ENCODE results near the gene CYP1A2. TPM values are rescaled to one million over a fixed set of nuclear protein-coding genes. Genes with fewer than 3 reads are reported as not detected.

Gene CYP1A2
- total RNA-seq, 4 donors from 2014 or later = not detected

DNA sequence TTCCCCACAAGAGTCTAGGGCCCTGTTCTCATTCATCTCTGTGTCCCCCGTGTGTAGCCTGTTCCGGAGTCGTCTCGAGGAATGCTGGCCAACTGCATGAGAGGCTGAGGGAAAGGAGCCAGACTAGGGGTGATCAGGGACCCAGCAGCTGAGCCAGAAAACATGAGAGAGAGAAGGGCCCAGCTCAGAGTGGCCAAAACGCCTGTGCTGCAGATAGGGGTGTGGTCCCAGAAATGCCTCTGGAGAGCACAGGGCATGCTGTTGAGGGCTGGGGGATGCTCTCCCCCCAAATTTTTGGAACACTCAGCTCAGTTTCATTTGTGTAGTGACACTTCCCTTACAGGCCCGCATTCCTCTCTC is 14.1 kb downstream of the CYP1A2 start:
- TF ChIP-seq POLR2A (IDR thresholded peaks at IDR 0.05) = no peak
- TF ChIP-seq, protein P1, sequence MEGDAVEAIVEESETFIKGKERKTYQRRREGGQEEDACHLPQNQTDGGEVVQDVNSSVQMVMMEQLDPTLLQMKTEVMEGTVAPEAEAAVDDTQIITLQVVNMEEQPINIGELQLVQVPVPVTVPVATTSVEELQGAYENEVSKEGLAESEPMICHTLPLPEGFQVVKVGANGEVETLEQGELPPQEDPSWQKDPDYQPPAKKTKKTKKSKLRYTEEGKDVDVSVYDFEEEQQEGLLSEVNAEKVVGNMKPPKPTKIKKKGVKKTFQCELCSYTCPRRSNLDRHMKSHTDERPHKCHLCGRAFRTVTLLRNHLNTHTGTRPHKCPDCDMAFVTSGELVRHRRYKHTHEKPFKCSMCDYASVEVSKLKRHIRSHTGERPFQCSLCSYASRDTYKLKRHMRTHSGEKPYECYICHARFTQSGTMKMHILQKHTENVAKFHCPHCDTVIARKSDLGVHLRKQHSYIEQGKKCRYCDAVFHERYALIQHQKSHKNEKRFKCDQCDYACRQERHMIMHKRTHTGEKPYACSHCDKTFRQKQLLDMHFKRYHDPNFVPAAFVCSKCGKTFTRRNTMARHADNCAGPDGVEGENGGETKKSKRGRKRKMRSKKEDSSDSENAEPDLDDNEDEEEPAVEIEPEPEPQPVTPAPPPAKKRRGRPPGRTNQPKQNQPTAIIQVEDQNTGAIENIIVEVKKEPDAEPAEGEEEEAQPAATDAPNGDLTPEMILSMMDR (IDR thresholded peaks at IDR 0.05) = no peak
- intact Hi-C loops (cut with DNase I; ENCODE audit: low total_unique reads) = loop anchor here (10.0 kb wide), 1 partner anchor 218 kb away; the partner anchor contains the start of gene ARID3B
- WGBS, 2 donors = 26 to 53% methylated on average over 6 of the region's 6 CpGs
- no peak for DNase-seq (ENCODE audit: low spot score in 2 of 2)
- H3K4me3 ChIP-seq (ENCODE audit: low read depth, poor library complexity, severe bottlenecking) = no peak overlapping the region

DNA sequence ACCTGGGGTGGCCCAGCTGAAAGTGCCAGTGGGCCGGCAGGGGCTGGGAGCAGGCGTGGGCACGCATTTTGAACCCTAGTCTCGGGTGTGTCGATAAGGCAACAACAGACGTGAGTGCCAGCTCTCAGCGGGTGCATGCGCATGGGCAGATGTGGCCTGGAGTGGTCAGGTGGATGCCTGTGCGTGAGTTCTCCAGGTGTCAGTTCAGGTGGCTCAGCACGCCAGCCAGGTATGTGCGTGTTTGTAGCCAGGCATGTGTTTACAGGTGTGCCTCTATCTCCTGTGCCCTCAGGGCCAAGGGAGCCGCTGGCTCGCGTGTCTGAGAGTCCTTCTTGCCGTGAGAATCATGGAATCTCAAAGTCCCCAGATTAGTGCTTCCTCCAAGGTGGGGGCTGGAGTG is 14.8 kb downstream of the CYP1A2 start:
- DNase-seq (ENCODE audit: low spot score in 2 of 2) = no peak
- TF ChIP-seq POLR2A (IDR thresholded peaks at IDR 0.05) = no peak
- TF ChIP-seq, protein P1 (IDR thresholded peaks at IDR 0.05) = no peak
- H3K4me3 ChIP-seq (ENCODE audit: low read depth, poor library complexity, severe bottlenecking) = no peak overlapping the region
- intact Hi-C loops (cut with DNase I; ENCODE audit: low total_unique reads) = loop anchor here (10.0 kb wide), 1 partner anchor 219 kb away; the partner anchor contains the start of gene ARID3B
- 64 to 65% methylated on average over 13 to 14 of the region's 15 CpGs for WGBS, 2 donors

DNA sequence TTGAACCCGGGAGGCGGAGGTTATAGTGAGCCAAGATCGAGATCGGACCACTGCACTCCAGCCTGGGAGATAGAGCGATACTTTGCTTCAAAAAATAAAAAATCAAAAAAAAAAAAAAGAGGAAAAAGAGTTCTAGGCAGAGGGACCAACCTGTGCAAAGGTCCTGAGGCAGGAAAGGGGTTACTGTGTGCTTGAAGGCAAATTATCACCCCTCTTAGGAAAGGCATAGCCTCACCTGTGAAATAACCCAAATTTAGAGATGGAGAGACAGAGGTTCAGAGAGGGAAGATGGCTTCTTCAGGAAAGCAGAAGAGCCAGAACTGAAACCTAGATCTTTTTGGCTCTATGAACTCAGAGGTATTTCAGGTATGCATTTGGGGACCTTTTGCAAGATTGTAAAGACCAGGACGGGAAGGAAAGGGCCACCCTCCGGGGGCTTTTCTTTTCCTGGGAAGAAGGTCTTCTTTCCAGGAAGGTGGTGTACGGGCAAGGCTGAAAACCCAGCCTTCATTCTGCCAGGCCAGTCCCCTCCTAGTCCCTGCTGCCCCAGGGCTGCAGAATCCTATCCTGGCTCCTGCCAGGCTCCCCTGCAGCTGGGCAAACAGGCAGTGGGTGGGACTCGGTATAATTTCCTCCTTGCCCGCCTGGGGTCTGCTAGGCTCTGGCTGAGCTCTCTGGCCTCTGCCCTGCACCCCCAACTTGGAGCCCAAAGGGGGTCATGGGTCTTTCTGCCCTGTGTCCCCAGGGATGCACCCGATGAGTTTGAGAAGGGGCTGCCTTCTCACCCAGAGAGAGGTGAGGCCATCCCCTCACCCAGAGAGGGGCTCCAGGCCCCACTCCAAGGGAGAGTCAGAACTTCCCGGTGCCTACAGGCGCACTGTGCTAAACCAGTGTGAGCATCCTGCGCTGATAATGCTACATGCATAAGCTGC is 18.8 kb downstream of the CYP1A2 start:
- intact Hi-C loops (cut with DNase I; ENCODE audit: low total_unique reads) = loop anchor here (5.0 to 10.0 kb wide), 2 partner anchors 130 to 223 kb away; partner anchors contain the start of gene ARID3B
- TF ChIP-seq, protein P1 (IDR thresholded peaks at IDR 0.05) = no peak
- TF ChIP-seq POLR2A (IDR thresholded peaks at IDR 0.05) = no peak

DNA sequence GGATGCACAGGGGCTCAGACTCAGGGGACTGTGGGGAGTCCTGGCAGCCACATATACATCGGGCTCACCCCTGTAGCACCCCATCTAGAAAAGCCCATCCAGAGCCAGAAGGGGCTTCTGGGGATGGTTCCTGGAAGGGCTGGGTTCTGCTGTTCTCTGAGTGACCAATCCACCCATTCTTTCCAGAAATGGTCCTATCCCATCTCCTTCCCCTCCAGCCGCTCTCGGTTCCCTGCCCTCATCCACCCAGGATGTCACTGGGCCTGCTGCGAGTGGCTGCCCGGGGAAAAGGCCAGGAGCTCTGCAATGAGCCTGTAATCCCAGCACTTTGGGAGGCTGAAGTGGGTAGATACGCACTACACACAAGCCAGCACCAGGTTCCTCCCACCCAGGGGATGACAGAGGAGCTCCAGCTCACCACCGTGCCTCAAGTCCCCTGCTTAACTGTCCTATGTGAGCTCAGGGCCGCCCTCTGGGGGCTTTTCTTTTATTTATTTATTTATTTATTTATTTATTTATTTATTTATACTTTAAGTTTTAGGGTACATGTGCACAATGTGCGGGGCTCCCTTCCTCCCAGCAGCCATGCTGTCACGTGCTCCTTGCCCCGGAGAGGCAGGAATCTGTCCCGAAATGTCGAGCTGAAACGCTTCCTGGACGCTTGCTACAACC is 19.6 kb downstream of the CYP1A2 start:
- no peak for TF ChIP-seq POLR2A (IDR thresholded peaks at IDR 0.05)
- TF ChIP-seq, protein P1 (IDR thresholded peaks at IDR 0.05) = no peak
- intact Hi-C loops (cut with DNase I; ENCODE audit: low total_unique reads) = loop anchor here (5.0 to 10.0 kb wide), 2 partner anchors 131 to 223 kb away; partner anchors contain the start of gene ARID3B
- no peak overlapping the region for H3K4me3 ChIP-seq (ENCODE audit: low read depth, poor library complexity, severe bottlenecking)
- 31 to 35% methylated on average over 15 of the region's 15 CpGs for WGBS, 2 donors
- DNase-seq (ENCODE audit: low spot score in 2 of 2) = no peak

More for the DNA sequence above, 18.8 kb downstream of the CYP1A2 start:
- WGBS, 2 donors = 77 to 84% methylated on average over 10 to 14 of the region's 14 CpGs
- no peak overlapping the region for H3K4me3 ChIP-seq (ENCODE audit: low read depth, poor library complexity, severe bottlenecking)
- no peak for DNase-seq (ENCODE audit: low spot score in 2 of 2)

DNA sequence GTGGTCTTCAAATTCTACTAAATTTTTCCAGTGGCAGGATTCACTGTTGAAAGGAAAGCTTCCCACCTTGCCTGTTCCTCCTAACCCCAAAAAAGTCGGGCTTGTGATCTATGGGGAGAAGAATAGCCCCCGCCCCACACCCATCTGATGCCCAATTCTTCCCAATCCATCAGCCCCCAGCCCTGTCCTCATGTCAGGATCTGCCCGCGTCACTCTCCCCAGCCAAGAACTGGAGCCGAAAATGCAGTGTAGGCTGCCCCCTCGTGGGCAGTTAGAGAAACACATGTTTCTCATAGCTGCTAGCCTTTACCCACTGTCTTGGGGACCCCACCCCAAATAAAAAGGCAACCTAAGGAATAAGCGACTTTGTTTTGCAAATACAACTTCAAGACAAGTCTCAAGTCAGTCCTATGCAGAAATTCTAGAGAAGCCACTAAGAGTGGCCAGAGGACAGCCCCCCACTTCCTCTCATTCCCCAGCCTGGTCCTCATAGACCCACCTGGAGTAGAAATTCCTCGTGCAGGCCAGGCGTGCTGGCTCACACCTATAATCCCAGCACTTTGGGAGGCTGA is 20.2 kb downstream of the CYP1A2 start:
- H3K4me3 ChIP-seq (ENCODE audit: low read depth, poor library complexity, severe bottlenecking) = no peak overlapping the region
- intact Hi-C loops (cut with DNase I; ENCODE audit: low total_unique reads) = loop anchor here (5.0 to 10.0 kb wide), 2 partner anchors 132 to 224 kb away; partner anchors contain the start of gene ARID3B
- peak; percentile 53 to 92 for DNase-seq (ENCODE audit: low spot score in 2 of 2)
- no peak for TF ChIP-seq POLR2A (IDR thresholded peaks at IDR 0.05)
- TF ChIP-seq, protein P1 (IDR thresholded peaks at IDR 0.05) = peak in 1 of 3 donors; percentile 68
- 2 to 4% methylated on average over 9 of the region's 9 CpGs for WGBS, 2 donors
